WTC11 (cell line): ENCODE data around the gene TNK1. TPM values are rescaled to one million over a fixed set of nuclear protein-coding genes. Genes with fewer than 3 reads are reported as not detected.

Experiments
- ATAC-seq: fragments of 200-7000 bp; cut with Tn5 transposase; 2 replicates; pipeline ENCODE4 v1.10.0; 2021; ENCODE audit warnings: mild to moderate bottlenecking, moderate library complexity
- CTCF ChIA-PET: fragments of 300-600 bp; sonication (Branson Sonifier 250); formaldehyde crosslinking; loops from one replicate; lab custom pipeline; 2021; ENCODE audit warnings: antibody characterized with exemption; lab: Charles Lee
- POLR2A ChIA-PET: fragments of 350-600 bp; sonication (Branson Sonifier 250); formaldehyde crosslinking; loops from one replicate; lab custom pipeline; 2021; ENCODE audit warnings: antibody characterized with exemption; lab: Charles Lee
- DNase-seq: peaks from one replicate; pipeline ENCODE4 v3.0.0; 2021; ENCODE audit warnings: low spot score
- H3K27ac Mint-ChIP-seq: 2 replicates; pipeline ENCODE4 v1.8.0; 2021; ENCODE audit warnings: mixed read lengths
- H3K27me3 Mint-ChIP-seq: 2 replicates; pipeline ENCODE4 v1.8.0; 2021; ENCODE audit warnings: low read depth, mild to moderate bottlenecking, moderate library complexity, mixed read lengths
- H3K36me3 Mint-ChIP-seq: 2 replicates; pipeline ENCODE4 v1.8.0; 2021; ENCODE audit warnings: mixed read lengths
- H3K4me1 Mint-ChIP-seq: 2 replicates; pipeline ENCODE4 v1.8.0; 2022; ENCODE audit warnings: mixed read lengths
- H3K4me3 Mint-ChIP-seq: 2 replicates; pipeline ENCODE4 v1.8.0; 2021; ENCODE audit warnings: mild to moderate bottlenecking, moderate library complexity, mixed read lengths
- H3K9me3 Mint-ChIP-seq: 2 replicates; pipeline ENCODE4 v1.8.0; 2021; ENCODE audit warnings: mixed read lengths
- AFF4 ChIP-seq: sonication (generic); formaldehyde crosslinking; IDR thresholded peaks from 2 replicates; pipeline ENCODE4 v1.8.1; 2023; ENCODE audit warnings: mild to moderate bottlenecking, missing genetic modification reagents, borderline replicate concordance
- AR ChIP-seq: fragments of 250-450 bp; sonication (Bioruptor Pico); IDR thresholded peaks from 2 replicates; pipeline ENCODE4 v1.9.0; 2021; ENCODE audit warnings: mild to moderate bottlenecking
- E2F1 ChIP-seq: sonication (generic); formaldehyde crosslinking; IDR thresholded peaks from 2 replicates; pipeline ENCODE4 v1.8.0; 2022; ENCODE audit warnings: mild to moderate bottlenecking, missing genetic modification reagents
- ESRRA ChIP-seq: sonication (generic); formaldehyde crosslinking; IDR thresholded peaks from 2 replicates; pipeline ENCODE4 v1.8.1; 2022; ENCODE audit warnings: mild to moderate bottlenecking, missing genetic modification reagents, borderline replicate concordance
- FOXJ3 ChIP-seq: sonication (generic); formaldehyde crosslinking; IDR thresholded peaks from 2 replicates; pipeline ENCODE4 v1.9.0; 2021; ENCODE audit warnings: missing genetic modification reagents, mild to moderate bottlenecking, borderline replicate concordance
- JUN ChIP-seq: sonication (generic); formaldehyde crosslinking; IDR thresholded peaks from 2 replicates; pipeline ENCODE4 v1.8.0; 2023; ENCODE audit warnings: mild to moderate bottlenecking, missing genetic modification reagents
- MAX ChIP-seq: sonication (generic); formaldehyde crosslinking; IDR thresholded peaks from 2 replicates; pipeline ENCODE4 v1.8.0; 2022; ENCODE audit warnings: mild to moderate bottlenecking, missing genetic modification reagents
- NFYB ChIP-seq: sonication (generic); formaldehyde crosslinking; conservative IDR thresholded peaks from 2 replicates; pipeline ENCODE4 v1.8.0; 2022; ENCODE audit warnings: low read depth, missing genetic modification reagents
- ZNF232 ChIP-seq: sonication (generic); formaldehyde crosslinking; IDR thresholded peaks from 2 replicates; pipeline ENCODE4 v1.8.0; 2022; ENCODE audit warnings: mild to moderate bottlenecking, missing genetic modification reagents
- ZNF425 ChIP-seq: fragments of 250-450 bp; sonication (Bioruptor Pico); conservative IDR thresholded peaks from 2 replicates; pipeline ENCODE4 v1.9.0; 2021; ENCODE audit warnings: mild to moderate bottlenecking
- total RNA-seq: library from RNA; stranded (reverse); gene quantifications from 3 replicates; pipeline ENCODE4 v1.2.3, GENCODE V29; 2021
- TF ChIP-seq, protein P1 (sequence below): fragments of 200-600 bp; IDR thresholded peaks from 2 replicates; pipeline ENCODE4 v1.8.0; 2022; ENCODE audit warnings: antibody characterized with exemption
- TF ChIP-seq, protein P2 (sequence below): sonication (generic); formaldehyde crosslinking; IDR thresholded peaks from 2 replicates; pipeline ENCODE4 v1.8.1; 2023; ENCODE audit warnings: mild to moderate bottlenecking, missing genetic modification reagents, moderate library complexity
- TF ChIP-seq, protein P3 (sequence below): sonication (generic); formaldehyde crosslinking; IDR thresholded peaks from 2 replicates; pipeline ENCODE4 v1.8.0; 2023; ENCODE audit warnings: missing genetic modification reagents, mild to moderate bottlenecking, borderline replicate concordance

The TNK1 gene
- total RNA-seq, 1 experiment from 2014 or later = 9.3 TPM

GRCh38 chr17:7406235-7406825, 25.4 kb downstream of the TNK1 start:
- TF ChIP-seq MAX (CRISPR knock-in tag) (no peak), ESRRA (CRISPR knock-in tag) (no peak)
- TF ChIP-seq, all 79 proteins: peak for 0
- H3K27me3 Mint-ChIP-seq = no peaks in the 10 kb centered on the region; the same call in 1 of the 2 replicates
- H3K27ac Mint-ChIP-seq = no peak overlapping the region
- no peak for DNase-seq
- no peaks in the 10 kb centered on the region for H3K9me3 Mint-ChIP-seq
- ChIA-PET CTCF (interaction anchor here (0.6 to 3.5 kb wide), 10 partner anchors 13 to 361 kb away, joined by 3 to 25 read pairs (median 4); partner anchors contain the start of gene PLSCR3), POLR2A (interaction anchor here (0.8 to 1.2 kb wide), 2 partner anchors 12 to 77 kb away, joined by 3 to 4 read pairs; partner anchors contain the start of gene PLSCR3)
- ATAC-seq = no peak
- H3K4me3 Mint-ChIP-seq = peak overlapping the region; percentile 85
- H3K36me3 Mint-ChIP-seq = peaks cover 20% of the 10 kb centered on the region
- peaks cover 30% of the 10 kb centered on the region for H3K4me1 Mint-ChIP-seq

DNA sequence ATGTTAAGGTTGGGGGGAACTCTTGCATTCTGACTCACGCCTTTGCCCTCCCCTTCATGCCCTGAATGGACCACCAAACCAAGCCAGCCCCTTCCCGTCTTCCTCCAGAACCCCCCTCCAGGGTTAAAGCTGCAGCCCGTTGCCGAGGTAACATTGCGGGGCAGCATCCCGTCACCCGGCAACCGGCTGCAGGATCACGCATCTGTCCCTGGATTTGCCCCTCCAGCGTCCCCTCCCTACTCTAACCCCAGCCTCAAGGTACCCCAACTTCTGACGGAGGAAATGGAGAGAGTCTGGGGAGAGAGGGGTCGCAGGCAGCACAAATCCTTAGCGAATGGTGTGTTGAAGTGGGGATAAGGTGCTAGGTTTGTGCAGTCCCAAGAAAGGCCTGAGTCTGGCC, 26.2 kb downstream of the TNK1 start:
- Mint-ChIP-seq H3K4me3 (peak overlapping the region; percentile 36), H3K4me1 (peaks cover 29% of the 10 kb centered on the region), H3K27me3 (no peaks in the 10 kb centered on the region; the same call in 1 of the 2 replicates), H3K36me3 (peaks cover 17% of the 10 kb centered on the region), H3K9me3 (no peaks in the 10 kb centered on the region), H3K27ac (no peak overlapping the region)
- ATAC-seq (no peak), DNase-seq (no peak)
- POLR2A ChIA-PET = interaction anchor here (0.8 to 1.8 kb wide), 3 partner anchors 13 to 77 kb away, joined by 3 to 5 read pairs (median 4); partner anchors contain the start of genes CHRNB1 and PLSCR3
- CTCF ChIA-PET = interaction anchor here (0.6 to 3.5 kb wide), 9 partner anchors 13 to 341 kb away, joined by 3 to 25 read pairs (median 7); partner anchors contain the start of gene PLSCR3
- TF ChIP-seq E2F1 (CRISPR knock-in tag) (no peak), ZNF425 (no peak), AR (CRISPR knock-in tag) (no peak), ZNF232 (CRISPR knock-in tag) (no peak), NFYB (CRISPR knock-in tag) (no peak), FOXJ3 (no peak), AFF4 (CRISPR knock-in tag) (no peak), JUN (no peak)
- TF ChIP-seq, protein P1, sequence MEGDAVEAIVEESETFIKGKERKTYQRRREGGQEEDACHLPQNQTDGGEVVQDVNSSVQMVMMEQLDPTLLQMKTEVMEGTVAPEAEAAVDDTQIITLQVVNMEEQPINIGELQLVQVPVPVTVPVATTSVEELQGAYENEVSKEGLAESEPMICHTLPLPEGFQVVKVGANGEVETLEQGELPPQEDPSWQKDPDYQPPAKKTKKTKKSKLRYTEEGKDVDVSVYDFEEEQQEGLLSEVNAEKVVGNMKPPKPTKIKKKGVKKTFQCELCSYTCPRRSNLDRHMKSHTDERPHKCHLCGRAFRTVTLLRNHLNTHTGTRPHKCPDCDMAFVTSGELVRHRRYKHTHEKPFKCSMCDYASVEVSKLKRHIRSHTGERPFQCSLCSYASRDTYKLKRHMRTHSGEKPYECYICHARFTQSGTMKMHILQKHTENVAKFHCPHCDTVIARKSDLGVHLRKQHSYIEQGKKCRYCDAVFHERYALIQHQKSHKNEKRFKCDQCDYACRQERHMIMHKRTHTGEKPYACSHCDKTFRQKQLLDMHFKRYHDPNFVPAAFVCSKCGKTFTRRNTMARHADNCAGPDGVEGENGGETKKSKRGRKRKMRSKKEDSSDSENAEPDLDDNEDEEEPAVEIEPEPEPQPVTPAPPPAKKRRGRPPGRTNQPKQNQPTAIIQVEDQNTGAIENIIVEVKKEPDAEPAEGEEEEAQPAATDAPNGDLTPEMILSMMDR = no peak
- TF ChIP-seq, protein P2, sequence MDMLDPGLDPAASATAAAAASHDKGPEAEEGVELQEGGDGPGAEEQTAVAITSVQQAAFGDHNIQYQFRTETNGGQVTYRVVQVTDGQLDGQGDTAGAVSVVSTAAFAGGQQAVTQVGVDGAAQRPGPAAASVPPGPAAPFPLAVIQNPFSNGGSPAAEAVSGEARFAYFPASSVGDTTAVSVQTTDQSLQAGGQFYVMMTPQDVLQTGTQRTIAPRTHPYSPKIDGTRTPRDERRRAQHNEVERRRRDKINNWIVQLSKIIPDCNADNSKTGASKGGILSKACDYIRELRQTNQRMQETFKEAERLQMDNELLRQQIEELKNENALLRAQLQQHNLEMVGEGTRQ (CRISPR knock-in tag) = no peak
- TF ChIP-seq, protein P3, sequence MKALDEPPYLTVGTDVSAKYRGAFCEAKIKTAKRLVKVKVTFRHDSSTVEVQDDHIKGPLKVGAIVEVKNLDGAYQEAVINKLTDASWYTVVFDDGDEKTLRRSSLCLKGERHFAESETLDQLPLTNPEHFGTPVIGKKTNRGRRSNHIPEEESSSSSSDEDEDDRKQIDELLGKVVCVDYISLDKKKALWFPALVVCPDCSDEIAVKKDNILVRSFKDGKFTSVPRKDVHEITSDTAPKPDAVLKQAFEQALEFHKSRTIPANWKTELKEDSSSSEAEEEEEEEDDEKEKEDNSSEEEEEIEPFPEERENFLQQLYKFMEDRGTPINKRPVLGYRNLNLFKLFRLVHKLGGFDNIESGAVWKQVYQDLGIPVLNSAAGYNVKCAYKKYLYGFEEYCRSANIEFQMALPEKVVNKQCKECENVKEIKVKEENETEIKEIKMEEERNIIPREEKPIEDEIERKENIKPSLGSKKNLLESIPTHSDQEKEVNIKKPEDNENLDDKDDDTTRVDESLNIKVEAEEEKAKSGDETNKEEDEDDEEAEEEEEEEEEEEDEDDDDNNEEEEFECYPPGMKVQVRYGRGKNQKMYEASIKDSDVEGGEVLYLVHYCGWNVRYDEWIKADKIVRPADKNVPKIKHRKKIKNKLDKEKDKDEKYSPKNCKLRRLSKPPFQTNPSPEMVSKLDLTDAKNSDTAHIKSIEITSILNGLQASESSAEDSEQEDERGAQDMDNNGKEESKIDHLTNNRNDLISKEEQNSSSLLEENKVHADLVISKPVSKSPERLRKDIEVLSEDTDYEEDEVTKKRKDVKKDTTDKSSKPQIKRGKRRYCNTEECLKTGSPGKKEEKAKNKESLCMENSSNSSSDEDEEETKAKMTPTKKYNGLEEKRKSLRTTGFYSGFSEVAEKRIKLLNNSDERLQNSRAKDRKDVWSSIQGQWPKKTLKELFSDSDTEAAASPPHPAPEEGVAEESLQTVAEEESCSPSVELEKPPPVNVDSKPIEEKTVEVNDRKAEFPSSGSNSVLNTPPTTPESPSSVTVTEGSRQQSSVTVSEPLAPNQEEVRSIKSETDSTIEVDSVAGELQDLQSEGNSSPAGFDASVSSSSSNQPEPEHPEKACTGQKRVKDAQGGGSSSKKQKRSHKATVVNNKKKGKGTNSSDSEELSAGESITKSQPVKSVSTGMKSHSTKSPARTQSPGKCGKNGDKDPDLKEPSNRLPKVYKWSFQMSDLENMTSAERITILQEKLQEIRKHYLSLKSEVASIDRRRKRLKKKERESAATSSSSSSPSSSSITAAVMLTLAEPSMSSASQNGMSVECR = no peak
